Suprapubic skin (tissue), 3 donors: ENCODE measurements around the gene EPS15.

Source experiments
- EP300 ChIP-seq: sonication (generic); formaldehyde crosslinking; IDR thresholded peaks from one replicate; pipeline ENCODE4 v1.6.1; 2017; ENCODE audit warnings: antibody characterized with exemption
- TF ChIP-seq, protein P1 (sequence below), 2 donors: fragments of 200-600 bp in 1 of 2; fragments of 450-650 bp in 1 of 2; sonication (generic) in 1 of 2; IDR thresholded peaks; one replicate each; pipeline ENCODE4 v1.5.1; 2016 to 2019; ENCODE audit warnings: antibody characterized with exemption in 2 of 2, mild to moderate bottlenecking in 1 of 2, moderate library complexity in 1 of 2

DNA sequence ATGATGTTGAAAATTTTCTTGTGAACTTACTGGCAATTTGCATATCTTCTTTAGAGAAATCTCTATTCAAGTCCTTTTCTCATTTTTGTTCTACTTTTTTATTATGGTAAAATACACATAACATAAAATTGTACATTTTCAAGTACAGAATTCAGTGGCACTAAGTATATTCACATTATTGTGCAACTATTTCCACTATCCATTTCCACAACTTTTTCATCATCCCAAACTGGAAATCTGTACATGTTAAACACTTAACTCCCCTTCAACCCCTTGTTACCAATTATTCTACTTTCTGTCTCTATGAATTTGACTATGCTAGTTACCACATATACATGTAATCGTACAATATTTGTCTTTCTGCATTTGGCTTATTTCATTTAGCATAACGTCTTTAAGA lies 19.4 kb downstream of the EPS15 start:
- no peak for TF ChIP-seq EP300
- TF ChIP-seq, protein P1, sequence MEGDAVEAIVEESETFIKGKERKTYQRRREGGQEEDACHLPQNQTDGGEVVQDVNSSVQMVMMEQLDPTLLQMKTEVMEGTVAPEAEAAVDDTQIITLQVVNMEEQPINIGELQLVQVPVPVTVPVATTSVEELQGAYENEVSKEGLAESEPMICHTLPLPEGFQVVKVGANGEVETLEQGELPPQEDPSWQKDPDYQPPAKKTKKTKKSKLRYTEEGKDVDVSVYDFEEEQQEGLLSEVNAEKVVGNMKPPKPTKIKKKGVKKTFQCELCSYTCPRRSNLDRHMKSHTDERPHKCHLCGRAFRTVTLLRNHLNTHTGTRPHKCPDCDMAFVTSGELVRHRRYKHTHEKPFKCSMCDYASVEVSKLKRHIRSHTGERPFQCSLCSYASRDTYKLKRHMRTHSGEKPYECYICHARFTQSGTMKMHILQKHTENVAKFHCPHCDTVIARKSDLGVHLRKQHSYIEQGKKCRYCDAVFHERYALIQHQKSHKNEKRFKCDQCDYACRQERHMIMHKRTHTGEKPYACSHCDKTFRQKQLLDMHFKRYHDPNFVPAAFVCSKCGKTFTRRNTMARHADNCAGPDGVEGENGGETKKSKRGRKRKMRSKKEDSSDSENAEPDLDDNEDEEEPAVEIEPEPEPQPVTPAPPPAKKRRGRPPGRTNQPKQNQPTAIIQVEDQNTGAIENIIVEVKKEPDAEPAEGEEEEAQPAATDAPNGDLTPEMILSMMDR (IDR thresholded peaks at IDR 0.05), result no peak
